HG03432 (cell line): ENCODE measurements around the gene WWC1.

ENCODE experiments used
- ATAC-seq: cut with Tn5 transposase; IDR thresholded peaks from one replicate; pipeline ENCODE4 v1.9.1; 2021; ENCODE audit warnings: mild to moderate bottlenecking, moderate library complexity; ENCODE audit not compliant: unreplicated experiment

Gene WWC1

DNA sequence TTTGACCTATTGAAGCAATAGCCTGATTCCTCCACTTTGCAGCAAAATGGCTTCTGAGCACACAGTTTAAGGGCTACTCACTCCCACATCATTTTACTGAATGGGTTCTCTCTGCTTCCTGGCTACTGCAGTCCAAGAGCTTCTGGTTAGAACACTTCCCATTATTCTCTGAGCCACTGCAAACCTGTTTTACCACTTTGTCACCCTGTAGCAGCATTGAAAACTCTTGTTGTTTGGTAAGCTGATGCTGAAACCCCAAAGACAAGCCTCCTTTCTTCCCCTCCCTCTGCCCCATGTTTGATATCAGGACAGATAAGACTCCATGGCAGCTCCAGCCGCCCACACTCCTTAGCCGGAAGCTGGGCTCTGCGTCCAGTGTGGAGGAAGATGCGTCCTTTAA, 110.4 kb downstream of the WWC1 start:
- ATAC-seq, result no peak

DNA sequence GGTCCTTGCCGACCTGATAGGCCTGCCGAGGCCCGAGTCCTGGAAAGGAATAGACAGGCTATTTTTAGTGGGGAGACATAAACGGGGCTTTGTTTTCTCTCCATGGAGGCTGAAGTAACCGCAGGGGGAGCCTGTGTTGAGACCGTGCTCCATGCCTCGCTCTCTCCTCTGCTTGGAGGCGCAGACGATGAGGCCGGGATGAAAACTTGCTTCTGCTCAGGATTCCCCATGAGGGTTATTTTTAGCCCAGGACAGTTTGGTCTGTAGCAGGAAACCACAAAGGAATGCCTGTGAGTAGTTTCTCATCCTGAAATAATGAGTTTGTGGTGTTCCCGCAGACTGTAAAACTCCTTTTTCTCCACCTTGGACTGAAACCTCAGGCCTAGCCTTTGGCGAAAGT, 112.9 kb downstream of the WWC1 start:
- no peak for ATAC-seq

DNA sequence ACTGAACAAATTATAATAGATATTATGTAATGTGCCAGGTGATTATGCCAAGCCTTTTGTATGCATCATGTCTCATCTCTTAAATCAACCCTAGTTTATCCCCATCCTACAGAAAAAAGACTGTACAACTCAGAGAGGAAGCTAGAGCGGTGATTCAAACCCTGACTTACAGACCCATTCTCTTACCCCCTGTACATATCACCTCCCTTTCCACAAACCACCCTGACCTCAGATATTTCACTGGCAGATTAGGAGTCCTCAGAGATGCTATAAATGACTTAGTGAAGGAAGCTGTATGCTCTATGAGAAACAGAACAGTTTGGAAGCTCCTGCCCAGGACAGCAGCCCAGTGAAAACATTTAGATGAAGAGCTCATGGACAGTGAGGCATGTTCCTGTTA, 115.8 kb downstream of the WWC1 start:
- ATAC-seq, result no peak

DNA sequence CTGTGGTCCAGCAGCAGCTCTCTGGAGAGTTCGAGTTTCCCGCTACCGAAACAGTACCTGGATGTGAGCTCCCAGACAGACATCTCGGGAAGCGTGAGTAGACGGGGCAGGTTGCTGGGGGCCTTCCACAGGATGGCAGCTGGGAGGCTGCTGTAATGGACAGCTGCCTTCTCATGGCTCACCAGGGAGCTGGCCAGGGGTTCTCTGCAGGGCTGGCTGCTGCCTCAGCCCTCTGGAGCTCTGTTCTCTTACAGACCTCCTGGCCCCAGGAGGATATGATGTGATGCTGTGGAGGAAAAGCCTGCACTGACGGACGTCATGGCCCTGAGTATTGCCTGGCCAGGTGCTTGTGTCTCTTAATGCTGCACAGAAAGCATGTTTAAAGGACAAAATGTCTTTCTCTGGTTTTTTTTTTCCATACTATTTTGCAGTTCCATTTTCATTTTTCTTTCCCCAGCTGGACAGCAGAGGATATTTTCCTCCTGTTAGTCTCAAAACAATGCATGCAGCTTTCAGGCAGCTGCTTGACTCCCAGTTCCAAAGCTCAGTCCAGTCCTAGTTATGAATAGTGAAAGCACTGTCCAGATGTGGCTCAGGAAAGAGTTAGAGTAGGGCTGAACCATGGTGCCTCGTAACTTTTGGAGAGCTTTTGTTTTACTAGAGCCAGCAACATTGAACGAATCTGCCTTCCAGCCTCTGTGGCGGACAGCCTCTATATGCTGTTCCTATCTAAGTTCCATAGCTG, 117.3 kb downstream of the WWC1 start:
- ATAC-seq, result no peak

DNA sequence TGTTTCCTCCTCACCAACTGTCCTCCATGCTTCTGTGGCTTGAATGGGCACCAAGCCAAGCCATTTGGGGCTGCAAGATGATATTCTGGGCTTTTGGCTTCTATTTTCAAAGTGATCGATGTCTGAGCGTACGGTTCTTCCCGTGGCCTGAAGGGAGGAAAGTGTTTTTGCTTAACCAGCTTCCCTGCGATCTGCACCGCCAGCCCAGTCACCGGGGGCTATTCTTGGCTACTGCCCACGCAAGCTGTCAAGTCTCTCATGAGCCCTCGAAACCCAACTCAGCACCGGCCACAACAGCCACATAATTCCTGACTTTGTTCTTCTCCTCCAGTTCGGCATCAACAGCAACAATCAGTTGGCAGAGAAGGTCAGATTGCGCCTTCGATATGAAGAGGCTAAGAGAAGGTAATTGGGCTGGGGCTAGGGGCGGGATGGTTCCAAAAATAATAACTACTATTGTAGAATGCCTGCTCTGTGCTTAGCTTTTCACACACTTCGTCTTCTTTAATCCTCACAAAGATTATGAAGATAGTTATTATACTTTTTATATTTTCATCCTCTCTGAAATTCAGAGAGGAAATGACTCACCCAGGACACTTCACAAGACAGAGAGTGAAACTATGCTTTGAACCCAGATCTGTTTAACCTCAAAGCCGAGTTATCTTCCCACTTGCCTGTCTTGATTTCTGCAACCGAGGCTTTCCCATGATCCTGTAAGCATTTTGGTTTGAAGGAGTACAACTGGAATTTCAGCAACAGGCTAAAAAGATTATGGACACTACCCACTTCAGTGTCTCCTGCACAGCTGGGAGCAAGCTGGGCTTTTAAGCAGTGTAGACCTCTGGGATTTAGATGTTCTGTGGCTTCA, 118.4 kb downstream of the WWC1 start:
- ATAC-seq, result peak; percentile 83

DNA sequence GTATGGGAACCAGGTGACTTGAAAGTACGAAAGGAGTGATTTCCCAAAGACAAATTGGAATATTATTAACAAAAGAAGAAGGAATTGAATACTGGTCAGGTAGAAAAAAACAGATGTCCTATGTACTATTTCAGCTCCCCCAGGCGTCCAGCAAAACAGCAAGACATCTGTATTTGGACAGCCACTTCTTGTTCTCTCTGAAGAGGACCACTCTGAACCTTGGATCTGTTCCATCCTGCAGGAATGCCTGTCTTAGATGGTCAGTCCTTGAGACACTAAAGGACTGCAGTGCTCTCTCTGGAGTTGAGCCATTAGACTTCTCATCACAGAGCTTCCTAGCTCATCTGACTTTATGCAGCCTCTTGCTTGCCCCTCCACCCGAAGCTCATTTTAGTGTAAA, 120.4 kb downstream of the WWC1 start:
- no peak for ATAC-seq

DNA sequence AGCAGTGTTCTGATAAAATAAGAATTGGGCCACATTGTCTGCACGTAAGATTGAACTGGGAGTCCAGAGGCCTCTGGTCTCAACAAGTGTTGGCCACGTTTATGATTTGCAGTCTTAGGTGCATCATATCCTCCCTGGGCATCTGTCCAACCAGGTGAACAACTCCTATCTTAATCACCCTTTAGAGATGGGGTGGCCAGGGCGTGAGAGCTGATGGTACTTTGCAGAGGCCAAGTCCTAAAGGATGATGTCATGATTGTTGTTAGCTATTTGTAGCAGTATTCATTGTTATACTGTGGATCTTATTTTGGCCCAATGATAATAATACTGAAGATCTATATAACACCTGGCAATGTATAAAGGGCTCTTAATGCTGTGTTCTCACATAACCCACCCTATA, 121.6 kb downstream of the WWC1 start:
- no peak for ATAC-seq

DNA sequence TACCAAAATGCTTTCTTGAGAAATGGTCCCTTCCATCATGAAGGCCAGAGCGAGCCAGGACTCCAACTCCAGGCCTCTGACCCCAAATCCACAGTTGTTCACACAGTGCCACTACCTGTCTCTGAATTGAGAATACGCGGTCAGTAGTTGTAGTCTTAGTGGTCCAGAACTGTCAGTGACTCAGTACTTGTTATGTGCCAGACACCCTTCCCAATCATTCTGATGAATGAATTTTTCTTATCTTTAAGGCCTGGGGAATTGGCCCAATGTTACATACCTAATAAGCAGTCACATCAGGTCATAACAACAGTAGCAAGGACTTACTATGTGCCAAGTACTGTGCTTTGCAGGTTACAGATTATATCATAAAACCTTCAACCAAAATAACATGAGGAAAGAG, 122.2 kb downstream of the WWC1 start:
- no peak for ATAC-seq

DNA sequence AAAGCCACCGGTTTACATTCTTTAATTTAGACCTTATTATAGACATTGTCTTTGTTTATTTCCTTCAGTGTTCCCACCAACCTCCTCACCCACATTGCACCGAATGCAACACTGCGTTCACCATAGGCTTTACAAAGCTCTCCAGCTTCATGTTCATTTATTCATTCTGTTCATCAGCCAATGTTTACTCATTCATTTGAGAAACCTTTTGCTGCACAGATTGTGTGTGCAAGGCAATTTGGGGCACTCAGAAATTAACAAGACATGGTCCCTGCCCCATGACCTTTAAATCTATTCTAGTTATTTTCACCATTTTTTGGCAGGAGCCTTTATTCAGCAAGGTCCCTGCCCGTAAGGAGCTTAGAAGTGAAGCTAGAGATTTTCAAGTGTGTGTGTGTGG, 124.0 kb downstream of the WWC1 start:
- ATAC-seq, result no peak

DNA sequence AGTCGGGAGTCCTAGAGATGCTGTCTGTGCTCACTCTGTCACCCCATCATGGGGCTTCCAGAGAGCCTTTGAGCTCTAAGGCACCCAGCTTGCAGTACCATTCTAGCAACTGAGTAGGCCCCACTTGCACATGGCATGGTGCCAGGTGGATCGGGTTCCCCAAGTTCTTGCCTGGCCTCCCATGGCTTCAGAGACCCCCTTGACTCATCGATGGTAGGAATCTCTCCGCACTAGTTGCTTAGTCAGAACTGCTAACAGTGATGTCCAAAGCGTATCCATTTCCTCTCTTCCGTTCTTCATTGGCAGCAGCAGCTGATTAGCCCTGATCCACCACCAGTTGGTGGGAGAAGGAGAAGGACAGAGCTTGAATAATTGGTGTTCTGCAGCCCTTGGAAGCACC, 124.5 kb downstream of the WWC1 start:
- no peak for ATAC-seq

DNA sequence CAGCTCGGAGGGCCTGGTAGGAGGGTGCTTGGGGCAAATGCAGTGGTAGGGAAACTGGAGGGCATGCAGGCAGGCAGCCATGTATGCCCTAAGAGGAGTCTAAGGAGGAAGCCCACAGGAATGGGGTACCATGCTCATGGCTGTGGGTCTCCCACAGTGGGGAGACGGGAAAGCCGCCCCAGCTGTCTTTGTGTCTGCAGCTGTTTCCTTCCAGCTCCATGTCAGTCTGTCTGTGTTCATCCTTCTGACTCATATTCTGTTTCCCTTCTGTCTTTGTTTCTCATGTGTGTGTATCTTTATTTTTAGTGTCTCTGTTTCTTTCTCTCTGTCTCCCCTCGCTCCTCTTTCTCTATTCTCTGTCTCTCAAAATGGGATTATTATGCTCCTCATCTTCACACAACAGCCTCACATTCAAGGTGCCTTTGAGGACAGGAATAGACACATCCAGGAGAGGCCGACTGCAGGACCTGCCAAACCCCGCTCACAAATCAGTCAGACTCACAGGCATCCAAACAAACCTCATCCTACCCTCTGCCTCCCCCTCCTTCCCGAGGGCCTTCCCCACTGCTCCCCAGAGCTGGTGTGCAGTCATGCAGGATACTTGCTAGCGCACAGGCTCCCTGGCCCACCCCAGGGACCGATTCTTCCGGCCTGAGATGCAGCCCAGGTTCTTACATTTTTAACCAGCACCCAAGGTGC, 126.4 kb downstream of the WWC1 start:
- no peak for ATAC-seq

DNA sequence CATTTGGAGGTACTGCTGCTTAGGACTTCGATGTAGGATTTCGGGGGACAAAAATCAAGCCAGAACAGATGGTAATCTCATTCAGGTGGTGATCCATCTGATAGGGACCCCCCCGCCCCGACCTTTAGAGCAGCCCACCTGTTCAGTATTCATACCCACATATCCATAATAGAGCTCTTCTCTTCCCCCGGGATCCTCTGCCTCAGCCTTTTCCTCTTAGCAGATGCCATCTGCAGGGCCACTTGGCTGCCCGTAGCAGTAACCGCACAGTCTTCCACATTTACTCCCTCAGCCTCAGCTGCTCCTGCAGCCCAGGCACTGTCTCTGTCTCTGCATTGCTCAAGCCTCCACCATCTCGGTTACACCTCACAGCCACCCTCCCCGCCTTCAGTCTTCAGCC, 129.0 kb downstream of the WWC1 start:
- ATAC-seq, result no peak

DNA sequence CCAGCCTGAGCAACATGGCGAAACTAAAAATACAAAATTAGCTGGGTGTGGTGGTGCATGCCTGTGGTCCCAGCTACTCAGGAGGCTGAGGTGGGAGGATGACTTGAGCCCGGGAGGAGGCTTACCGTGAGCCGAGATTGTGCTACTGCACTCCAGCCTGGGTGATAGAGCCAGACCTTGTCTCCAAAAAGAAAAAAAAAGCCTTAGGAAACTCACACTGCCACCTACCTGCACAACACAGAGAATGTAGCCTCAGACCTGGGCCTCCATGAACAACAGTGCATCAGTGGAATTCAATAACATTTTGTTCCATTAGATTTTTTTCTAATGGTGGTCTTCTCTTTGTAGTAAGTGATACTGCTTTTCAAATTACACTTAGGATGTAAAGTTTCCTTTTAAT, 131.0 kb downstream of the WWC1 start:
- ATAC-seq, result no peak

DNA sequence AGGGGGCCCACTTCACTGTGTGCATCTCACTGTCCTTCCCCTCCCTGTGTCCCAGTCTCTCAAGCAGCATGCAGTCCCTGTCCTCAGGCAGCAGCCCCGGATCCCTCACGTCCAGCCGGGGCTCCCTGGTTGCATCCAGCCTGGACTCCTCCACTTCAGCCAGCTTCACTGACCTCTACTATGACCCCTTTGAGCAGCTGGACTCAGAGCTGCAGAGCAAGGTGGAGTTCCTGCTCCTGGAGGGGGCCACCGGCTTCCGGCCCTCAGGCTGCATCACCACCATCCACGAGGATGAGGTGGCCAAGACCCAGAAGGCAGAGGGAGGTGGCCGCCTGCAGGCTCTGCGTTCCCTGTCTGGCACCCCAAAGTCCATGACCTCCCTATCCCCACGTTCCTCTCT, 132.0 kb downstream of the WWC1 start:
- ATAC-seq, result no peak

DNA sequence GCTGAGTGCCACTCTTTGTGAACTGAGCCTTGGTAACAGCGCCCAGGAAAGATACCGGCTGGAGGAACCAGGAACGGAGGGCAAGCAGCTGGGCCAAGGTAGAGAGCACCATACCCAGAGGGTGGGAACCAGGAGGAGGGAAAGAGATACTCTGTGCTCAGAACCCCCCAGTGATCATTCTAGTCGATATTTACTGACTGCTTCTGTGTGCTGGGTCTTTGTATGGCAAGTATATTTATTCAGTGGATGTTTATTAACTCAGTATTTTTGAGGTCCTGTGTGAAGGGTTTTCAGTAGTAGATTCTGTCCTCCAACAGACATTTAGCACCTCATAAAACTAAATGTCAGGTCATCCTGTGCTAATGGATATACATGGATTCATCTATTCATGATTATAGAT, 132.5 kb downstream of the WWC1 start:
- no peak for ATAC-seq

DNA sequence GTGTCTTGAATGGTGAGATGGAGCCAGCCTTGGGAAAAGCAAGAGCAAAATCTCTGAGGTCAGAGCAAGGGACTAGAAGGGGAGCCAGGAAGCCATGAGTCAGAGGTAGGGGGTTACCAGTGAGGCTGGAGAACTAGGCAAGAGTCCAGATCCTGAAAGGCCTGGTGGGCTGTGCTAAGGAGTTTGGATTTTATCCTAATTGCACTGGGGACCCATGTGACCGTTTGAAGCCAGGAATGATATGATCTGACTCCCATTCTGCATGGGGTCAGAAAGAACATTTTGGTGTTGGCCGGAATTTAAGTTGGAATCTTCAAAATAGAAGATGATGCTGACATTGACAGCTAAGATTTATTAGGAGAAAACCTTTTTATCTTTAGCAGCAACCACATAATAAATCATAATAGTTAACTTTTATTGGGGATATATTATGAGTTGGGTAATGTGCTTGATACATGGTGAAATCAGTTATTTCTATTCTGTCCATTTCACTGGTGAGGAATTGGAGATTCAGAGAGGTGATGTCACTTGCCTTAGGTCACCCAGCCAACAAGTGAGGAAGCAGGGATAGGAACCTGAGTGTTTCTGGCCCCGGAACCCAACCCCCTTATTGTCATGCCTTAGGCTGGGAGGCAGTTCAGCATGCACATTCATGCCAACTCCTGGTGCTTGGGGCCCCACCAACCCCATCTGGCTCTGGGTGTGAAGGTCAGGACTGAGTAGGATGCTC, 133.3 kb downstream of the WWC1 start:
- no peak for ATAC-seq

DNA sequence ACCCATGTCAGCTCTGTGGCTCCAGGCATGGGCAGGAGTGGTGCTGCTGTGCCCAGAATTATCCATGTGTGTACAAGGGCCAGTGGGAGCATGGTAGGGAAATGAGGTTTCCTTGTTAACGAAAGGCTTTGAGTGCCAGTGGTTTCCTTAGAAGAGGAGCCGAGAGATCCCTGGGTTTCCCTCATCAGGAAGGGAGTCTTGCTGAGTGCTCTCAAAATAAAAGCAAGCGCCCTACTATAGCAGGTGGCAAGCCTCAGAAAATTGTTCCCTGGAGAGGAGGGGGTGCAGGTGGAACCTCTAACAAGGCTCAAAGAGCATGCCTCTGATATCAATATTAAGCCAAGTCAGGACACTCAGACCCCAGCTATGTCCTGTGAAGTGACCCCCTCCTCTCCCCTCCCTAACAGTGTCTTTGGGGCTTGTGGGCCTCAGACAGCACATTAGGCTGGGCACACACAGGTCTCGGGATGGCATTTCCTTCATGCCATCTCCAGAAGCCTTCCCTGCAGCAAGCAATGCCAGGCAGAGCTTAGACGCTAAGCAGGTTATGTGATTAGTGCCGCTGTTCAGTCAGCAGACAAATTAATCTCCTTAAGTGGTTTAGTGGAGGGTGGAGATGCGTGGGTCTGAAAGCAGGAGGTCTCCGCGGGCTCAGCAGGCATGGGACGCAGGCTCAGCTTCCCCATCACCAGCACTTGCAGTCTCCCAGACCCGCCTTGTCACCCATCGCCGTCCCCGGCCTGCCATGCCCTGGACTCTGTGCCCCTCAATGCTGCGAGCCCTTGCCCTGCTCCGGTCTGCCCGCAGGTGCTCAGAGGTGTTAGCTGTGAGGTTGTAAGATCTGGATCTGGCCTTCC, 134.8 kb downstream of the WWC1 start:
- ATAC-seq, result no peak

DNA sequence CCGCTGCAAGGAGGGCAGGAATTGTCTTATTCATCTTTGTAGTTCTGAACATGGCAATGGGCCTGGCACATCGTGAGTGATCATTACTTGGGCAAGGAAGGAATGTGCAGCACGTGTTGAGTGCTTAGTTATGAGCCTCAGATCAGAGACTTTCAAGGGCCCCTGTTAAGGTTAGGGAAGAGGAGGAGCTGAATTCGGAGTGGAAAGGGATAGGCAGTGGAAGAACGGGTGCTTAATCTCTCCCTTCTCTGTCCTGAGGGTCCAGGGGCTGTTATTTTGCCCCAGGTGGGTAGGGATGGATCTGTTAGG, 135.4 kb downstream of the WWC1 start:
- no peak for ATAC-seq

DNA sequence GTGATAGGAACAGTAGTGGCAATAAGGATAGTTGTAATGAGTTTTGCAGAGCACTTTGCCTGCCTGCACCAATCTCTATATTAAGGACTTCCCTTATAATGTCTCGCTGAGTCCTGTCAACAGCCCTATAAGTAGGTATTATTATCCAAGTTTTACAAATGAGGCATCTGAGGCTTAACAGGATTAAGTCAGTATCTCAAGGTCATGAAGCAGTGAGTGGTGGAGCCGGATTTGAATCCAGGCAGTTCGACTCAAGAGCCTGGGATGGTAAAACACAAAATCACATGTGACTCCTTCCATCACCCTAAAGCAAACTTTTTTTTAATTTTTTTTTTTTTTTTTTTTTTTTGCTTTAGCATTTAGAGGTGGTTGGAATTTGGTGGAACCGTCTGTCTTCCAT, 135.8 kb downstream of the WWC1 start:
- no peak for ATAC-seq

DNA sequence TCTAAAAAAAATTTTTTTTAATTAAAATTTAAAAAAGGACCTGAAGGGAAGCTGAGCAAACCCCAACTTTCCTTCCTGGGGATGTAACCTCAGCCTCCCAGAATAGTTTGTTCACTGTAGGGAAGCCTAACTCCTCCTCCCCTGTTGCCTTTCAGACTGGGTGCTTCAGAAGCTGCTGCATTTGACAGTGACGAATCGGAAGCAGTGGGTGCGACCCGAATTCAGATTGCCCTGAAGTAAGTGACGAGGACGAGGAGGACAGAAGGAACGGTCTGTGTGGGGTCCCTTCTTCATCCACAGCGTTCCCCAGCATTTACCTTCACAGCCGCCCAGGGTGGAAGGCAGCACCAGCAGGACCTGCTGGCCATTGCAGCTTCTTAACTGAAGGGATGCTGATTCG, 137.1 kb downstream of the WWC1 start:
- ATAC-seq, result no peak
